GM19193 (cell line): ENCODE results near the gene PBX1.

ENCODE experiments used
- POLR2A ChIP-seq: IDR thresholded peaks from 4 replicates; pipeline ENCODE4 v1.6.1; 2011; ENCODE audit not compliant: insufficient read depth, insufficient read length; ENCODE audit errors: extremely low read depth

The PBX1 gene

DNA sequence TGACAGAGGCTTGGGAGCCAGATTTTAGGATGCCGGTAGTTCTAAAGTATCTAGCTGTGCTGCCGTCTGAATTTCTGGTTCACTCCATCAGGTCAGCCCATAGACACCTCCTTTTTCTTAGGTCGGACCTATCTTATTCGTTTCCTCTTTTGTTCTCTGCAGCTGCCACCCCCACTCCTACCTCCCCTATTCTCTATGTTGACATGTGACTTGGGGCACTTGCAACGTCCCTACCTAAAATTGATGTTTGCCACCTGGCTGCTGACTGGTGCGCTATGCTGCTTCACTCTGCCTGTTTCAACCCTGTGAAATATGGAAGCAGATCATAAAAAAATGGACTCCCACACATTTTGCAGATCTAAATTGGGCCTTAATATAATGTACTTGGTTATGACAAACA lies 55.3 kb downstream of the PBX1 start:
- no peak for TF ChIP-seq POLR2A

DNA sequence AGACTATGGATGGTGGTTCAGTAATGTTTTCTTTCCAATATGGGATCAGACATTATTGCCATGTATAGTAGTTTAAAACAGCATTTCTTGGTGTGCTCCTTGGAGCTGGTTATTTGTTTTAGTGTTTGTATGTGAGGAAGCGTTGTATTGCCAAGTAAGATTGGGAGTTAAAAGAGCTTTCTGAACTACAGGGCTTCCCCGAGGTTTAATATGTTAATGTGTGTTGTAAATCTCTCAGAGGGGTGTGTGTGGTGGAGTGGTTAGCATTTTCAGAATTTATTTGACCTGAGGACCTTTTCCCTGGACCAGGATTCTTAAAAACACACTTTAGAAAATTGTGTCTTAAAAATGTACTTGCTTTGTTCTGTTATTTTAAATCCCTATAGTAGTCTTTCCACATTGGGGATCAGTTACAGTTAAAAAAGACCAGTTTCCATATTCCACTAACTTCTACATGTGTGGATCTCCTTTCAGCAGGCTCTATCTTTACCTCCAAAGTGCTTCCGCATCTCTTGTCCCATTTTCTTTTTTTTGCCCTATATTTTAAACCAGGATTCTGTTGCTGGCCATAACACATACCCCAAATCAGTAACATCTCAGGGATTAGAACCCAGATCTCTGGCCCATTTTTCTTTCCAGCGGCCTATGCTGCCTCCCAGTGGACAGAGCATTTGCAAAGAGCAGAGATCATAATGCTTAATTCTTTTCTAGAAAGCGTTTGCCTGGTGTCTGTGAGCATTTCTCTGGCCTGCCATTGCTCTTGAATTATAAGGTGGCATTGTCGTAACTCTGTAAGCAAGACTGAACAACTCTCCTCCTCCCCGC lies 58.6 kb downstream of the PBX1 start:
- TF ChIP-seq POLR2A, result no peak

DNA sequence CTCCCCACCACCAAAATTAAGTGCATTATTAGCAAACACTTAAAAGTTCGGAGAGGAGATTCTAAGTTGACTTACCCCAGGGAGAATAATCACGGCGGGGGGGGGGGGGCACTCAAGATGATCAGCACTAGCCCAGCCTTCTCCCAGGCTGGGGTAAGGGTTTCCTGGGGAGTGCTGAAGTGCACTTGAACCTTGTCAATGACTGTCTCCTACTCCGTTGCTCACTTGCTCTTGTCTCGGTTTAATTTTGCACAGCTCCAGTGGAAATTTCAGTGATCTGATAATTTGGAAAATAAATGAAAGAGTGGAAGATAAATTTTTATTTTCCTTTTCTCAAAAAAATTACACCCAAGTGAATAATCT lies 59.2 kb downstream of the PBX1 start:
- TF ChIP-seq POLR2A, result no peak

DNA sequence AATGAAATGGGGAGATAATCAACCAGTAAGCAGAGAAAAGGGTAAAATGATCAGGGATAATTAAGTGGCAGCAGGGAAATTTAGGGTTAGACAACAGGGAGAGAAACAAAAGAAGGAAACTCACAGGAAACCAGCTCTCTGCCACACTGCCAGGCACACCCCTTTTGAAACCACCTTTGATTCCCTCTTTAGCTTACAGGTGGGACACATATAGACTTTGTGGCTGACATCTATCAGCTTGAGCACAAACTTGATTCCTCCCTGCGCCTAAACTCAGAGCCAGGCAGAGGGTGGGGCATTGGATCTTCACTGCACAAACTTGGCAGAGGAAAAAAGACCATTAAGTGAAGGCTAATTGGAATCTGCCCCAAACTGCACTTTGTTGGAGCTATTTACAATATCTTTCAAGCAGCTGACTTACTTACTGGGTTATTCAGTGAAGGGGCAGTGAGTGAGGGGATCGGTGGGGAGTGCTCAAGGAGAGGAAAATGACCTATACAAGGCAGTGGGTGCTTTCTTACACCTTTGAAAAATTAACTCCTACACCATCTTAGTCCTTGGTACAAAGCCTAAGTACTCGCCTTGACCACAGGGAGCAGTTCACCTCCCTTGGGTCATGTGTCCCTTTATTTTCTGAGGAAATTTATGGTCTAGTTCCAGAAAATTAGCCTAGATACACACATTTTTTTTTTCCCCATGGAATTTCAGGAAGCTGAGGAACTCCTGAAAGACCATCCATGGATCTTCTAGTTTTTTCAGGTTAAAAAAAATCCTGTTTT lies 60.2 kb downstream of the PBX1 start:
- TF ChIP-seq POLR2A, result no peak

DNA sequence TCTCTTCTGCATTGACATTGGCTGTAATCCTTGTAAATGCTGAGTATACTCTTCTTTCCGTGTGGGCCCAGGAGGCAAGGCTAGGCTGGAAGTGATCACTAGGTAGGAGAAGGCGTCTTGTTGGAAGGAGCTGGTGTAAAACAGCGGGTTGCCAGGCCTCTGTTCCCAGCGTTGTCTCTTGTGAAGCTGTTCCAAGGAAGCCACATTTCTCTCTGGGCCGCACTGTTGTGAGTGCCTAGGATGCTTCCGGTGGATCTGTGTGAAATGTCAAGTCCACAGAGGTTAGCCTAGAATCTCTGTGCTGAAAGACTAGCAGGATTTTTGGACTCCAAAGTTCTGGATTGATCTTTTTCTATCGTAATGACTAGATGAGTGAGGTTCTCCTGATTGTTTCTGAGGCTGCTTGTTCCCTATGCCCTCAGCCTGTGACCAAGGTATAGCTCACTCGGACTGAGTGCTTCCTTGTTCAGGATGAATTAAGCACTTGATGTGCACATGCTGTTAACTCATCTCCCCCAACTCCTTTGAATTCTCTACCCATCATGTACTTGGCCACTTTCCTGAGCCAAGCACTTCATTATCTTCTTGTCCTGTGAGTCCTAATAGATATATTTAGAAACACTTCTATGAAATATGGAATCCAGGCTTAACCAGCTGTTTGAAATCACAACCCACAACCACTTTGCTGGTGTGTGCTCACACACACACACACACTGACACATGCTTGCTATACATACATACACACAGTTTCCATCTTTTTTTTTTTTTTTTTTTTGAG lies 63.3 kb downstream of the PBX1 start:
- TF ChIP-seq POLR2A, result no peak

DNA sequence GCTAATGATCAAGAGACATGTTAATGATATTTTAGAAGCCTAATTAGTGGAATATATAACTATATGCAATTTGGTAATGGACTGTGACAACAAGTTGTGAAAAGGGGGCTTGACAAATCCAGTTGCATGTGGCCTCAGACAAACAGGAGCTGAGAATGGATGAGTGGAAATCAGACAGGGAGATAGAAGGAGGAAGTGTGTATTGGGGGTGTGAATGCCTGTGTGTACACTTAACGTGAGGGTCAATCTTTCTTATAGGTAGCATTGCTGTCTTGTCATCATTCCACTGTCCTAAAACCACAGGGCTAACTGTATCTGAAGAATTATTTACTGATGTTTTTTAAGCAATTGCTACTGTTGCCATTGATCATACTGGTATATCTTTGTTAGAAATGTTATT lies 64.8 kb downstream of the PBX1 start:
- TF ChIP-seq POLR2A, result no peak

DNA sequence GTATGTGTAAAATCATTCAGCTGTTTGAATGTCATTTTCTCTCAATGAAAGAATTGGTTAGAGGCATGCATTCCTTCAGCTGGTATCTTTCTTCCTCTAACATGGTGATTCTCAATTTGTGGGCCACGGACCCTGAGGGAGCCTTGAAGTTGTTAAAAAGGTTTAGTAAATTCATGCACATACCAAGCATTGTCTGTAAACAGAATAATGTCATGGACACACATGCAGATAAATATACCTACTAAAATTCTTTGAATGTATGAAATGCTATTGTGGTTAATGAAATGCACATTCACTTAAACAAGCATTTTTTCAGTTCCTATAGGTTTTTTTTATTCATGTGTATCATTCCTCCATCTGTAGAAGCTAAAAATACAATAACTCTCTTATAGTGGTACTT lies 65.4 kb downstream of the PBX1 start:
- no peak for TF ChIP-seq POLR2A

DNA sequence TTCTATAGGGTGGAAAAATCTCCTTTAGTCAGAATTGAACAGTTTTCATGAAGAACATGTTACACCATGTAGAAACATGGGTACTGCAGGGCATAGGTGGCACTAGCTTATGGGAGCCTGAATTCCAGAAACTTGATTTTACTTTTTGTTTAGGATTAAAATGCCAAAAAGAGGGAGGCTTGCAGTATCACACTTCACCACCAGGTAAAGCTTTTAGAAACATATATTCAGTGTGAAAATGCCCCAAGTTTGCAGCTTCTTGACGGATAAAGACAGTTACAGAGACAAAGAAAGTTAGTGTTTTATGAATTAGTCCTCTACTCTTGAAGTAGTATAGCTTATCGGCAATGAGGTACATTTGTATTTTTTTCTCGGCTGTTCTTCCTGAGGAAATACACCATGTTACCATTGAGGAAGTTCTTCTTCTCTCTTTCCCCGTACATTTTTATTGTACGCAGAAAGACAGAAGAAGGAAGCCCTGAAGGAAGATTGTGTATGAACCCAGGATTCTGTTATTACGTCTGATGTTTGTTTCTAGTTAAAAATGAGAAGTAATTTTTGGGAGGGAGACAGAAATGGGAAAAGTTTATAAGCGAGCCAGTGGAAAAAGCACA lies 66.1 kb downstream of the PBX1 start:
- TF ChIP-seq POLR2A, result no peak

DNA sequence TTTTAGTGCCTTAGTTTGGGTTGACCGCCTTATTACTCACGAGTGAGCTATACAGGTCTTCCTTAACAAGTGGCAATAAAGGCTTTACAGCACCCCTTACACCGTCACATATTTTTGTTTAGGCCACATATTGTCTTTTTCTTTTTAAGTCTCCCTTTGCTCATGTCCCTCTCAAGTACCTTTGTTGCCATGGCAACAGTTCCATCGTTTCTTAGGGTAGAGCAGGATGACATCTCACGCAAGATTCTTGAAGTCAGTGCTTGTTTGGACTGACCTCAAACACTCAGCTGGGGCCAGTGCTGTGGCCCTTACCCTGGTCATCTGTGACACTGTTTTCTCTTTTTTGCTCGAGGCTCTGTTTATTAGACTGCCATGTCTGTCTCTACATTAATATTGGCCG lies 69.8 kb downstream of the PBX1 start:
- no peak for TF ChIP-seq POLR2A

DNA sequence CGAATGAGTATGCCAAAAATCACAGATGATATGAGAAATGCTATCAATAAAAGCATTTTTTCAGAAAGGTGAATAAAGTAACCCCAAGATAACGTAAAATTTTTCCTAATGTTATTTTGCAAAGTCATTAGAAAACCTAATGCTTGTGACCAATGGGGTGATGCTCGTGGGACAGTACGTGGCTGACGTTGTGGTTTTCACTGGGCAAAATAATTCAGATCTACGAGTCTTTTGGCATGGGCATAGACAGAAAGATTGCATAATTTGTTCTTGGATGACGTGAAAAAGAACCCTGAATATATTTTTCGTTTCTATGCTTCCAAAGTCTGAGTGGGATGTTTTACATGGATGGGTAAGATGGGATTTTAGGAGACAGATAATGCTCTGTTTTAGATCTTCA lies 71.0 kb downstream of the PBX1 start:
- TF ChIP-seq POLR2A, result no peak

DNA sequence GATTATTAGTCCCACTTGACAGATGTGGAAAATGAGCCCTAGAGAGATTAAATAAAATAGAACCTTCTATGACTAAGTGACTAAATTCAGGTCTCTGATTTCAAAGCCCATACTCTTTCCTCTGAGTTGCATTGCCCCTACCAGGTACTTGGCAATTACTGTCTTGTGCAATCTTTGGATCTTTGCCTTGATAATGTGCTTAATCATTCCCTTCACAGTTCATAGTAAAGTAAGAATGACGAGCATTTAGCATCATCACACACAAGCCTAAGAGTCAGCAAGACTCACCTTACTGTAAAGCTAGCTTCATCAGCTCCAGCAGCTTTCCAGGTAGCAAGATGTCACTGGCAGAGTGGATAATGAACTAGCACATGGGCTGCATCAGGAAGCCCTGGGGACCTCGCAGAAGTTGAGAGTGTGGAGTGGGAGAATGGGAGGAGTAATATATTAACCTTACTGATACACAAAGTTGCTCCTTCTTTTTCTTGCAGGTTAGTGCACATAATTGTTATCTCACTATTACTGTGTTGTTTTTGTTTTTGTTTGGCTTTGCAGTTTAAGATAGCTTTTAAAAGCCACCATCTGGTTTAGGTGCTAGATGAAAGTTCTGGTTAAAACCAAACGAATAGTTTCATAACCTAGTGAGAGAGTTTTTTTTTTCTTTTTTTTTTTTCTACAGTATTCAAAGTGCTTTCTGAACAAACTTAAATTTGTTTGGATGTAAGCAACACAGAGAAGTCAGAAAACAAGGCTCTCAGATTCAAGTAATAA lies 71.8 kb downstream of the PBX1 start:
- no peak for TF ChIP-seq POLR2A

DNA sequence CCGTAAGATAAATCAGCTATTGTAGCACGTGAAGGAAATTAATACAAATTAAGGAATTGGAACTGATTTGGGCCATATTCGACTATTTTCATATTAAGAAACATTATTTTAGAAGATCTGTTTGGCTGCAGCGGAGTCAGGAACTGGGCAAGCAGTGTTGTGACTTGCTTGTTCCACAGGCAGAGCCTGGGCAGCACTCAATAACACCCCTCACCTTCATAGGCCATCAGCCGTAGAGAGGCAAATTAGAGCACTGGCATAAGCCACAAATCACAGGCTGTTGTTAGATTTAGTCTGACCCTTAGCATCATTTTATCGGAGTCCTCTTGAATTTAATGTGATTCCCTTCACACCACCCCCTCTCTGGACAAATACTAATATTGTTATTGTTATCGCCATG lies 72.8 kb downstream of the PBX1 start:
- no peak for TF ChIP-seq POLR2A

DNA sequence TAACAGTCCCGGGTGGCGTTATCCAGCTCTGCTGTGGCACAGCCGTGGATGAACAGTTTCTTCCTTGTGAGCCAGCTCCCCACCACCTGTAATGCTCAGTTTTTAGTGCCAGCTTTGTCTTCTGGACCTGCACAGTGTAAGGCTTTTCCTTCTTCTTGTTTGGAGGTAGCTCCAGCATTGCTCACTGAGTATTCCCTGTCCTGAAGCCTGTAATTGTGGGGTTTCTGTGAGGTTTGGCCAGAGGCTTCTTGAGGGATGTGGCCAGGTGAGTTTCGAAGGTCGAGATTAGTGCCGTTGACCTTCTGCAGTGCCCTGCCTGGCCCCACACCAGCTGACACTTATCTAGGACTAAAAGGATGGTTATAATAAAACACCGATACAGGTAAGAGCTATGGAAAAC lies 75.0 kb downstream of the PBX1 start:
- TF ChIP-seq POLR2A, result no peak

DNA sequence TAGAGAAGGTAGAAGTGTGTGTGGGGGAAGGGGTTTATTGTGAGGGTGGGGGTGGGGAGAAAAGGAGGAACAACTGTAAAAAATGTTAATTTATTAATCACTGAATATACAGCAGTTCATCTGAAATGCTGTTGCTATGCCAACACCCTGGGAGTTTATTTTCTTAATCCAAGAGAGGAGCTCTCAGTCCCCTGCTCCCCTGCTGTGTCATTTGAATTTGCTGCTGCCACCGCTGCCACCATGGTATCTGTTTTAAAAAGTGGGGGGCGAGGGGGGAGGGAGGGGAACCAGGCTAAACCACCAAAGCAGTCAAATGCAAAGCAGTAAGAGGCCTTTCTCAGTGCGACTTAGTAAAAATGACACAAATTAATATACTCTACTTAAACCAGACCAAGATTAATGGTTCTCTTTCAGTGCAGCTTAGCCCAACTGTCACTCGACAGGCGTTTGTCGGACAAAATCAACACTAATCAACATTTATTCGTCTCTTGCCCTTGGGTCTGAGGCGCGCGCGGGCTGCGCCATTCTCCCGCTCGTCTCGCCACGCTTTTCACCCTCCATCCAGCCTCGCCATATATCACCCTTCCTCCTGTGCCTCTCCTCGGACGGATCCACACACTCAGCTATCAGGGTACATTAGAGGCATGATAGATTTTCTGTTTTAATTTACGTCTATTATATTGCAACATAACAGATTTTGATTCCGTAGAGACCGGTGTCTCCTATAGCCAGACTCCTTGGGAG lies 76.2 kb downstream of the PBX1 start:
- no peak for TF ChIP-seq POLR2A
